Activated CD4-positive, CD25-positive, alpha-beta regulatory T cell treated with anti-CD3 and anti-CD28 coated beads, Interleukin-2, amount 50 U/mL, for 24 hours (primary cell): ENCODE data around the gene RFK.
"Not testable (repeated sequence)": the region's sequence is repeated elsewhere in the genome, so short reads cannot be mapped to it uniquely, and the experiment has no call there.

Experiments used
- ATAC-seq, 2 donors: fragments of 150-1000 bp; cut with Tn5 transposase; one replicate each; pipeline ENCODE4 v1.10.0; 2021; ENCODE audit warnings: mild to moderate bottlenecking in 1 of 2, moderate library complexity in 1 of 2

The RFK gene

GRCh38 chr9:76394195-76394959, at the start of gene RFK:
Gene RFK, minus strand, starts transcription at chr9:76394426. Its CDS starts 255 bp downstream, at chr9:76394171.
- ATAC-seq, result peak; percentile 85 to 87

GRCh38 chr9:76443887-76444286, 49.7 kb upstream of the RFK start:
- no peak for ATAC-seq

- ATAC-seq, result peak; percentile 81 to 86
Measured at GRCh38 chr9:76441551-76442322, 47.5 kb upstream of the RFK start.

GRCh38 chr9:76438841-76439588, 44.8 kb upstream of the RFK start:
- ATAC-seq, result peak; percentile 45 to 50

- ATAC-seq, result not testable (repeated sequence)
Measured at GRCh38 chr9:76437017-76437699, 42.9 kb upstream of the RFK start.

GRCh38 chr9:76434897-76435296, 40.7 kb upstream of the RFK start:
- ATAC-seq, result not testable (repeated sequence)

GRCh38 chr9:76433836-76434235, 39.6 kb upstream of the RFK start:
- ATAC-seq, result peak; percentile 70 to 74

GRCh38 chr9:76433406-76433805, 39.2 kb upstream of the RFK start:
- peak; percentile 13 to 33 for ATAC-seq

- no peak for ATAC-seq
Measured at GRCh38 chr9:76431601-76432000, 37.4 kb upstream of the RFK start.

GRCh38 chr9:76426807-76427419, 32.7 kb upstream of the RFK start:
- ATAC-seq, result peak; percentile 10 to 18

GRCh38 chr9:76425677-76426453, 31.6 kb upstream of the RFK start:
- ATAC-seq, result no peak

GRCh38 chr9:76424491-76424890, 30.3 kb upstream of the RFK start:
- peak; percentile 89 to 94 for ATAC-seq

- no peak for ATAC-seq
Measured at GRCh38 chr9:76423216-76424177, 29.3 kb upstream of the RFK start.

- ATAC-seq, result no peak
Measured at GRCh38 chr9:76419782-76420380, 25.7 kb upstream of the RFK start.

GRCh38 chr9:76417394-76417793, 23.2 kb upstream of the RFK start:
- no peak for ATAC-seq

GRCh38 chr9:76415731-76416130, 21.5 kb upstream of the RFK start:
- ATAC-seq, result no peak

- no peak for ATAC-seq
Measured at GRCh38 chr9:76415154-76415553, 20.9 kb upstream of the RFK start.

- ATAC-seq, result peak in 1 of 2 donors; percentile 20
Measured at GRCh38 chr9:76414661-76415060, 20.4 kb upstream of the RFK start.

GRCh38 chr9:76413658-76414057, 19.4 kb upstream of the RFK start:
- ATAC-seq, result no peak

- no peak for ATAC-seq
Measured at GRCh38 chr9:76412638-76413037, 18.4 kb upstream of the RFK start.
